Activated naive CD4-positive, alpha-beta T cell treated with anti-CD3 and anti-CD28 coated beads for 36 hours (primary cell): ENCODE results near the gene ETS2. TPM values are rescaled to one million over a fixed set of nuclear protein-coding genes. Genes with fewer than 3 reads are reported as not detected.

Experiments
- CTCF ChIA-PET: fragments of 350-600 bp; sonication (Branson Sonifier 250); formaldehyde crosslinking; loops from one replicate; lab custom pipeline; 2021; ENCODE audit warnings: antibody characterized with exemption; lab: Charles Lee
- DNase-seq: peaks from one replicate; pipeline ENCODE4 v3.0.0-alpha.2; 2020
- H3K27ac Mint-ChIP-seq: one replicate; pipeline ENCODE4 v1.8.0; 2021; ENCODE audit warnings: mild to moderate bottlenecking, mixed read lengths
- H3K27me3 Mint-ChIP-seq: one replicate; pipeline ENCODE4 v1.8.0; 2021; ENCODE audit warnings: low read depth, mixed read lengths
- H3K36me3 Mint-ChIP-seq: one replicate; pipeline ENCODE4 v1.8.0; 2021; ENCODE audit warnings: low read depth, mixed read lengths
- H3K4me1 Mint-ChIP-seq: one replicate; pipeline ENCODE4 v1.8.0; 2021; ENCODE audit warnings: low read depth, mixed read lengths
- H3K4me3 Mint-ChIP-seq: one replicate; pipeline ENCODE4 v1.8.0; 2021; ENCODE audit warnings: mild to moderate bottlenecking, moderate library complexity, mixed read lengths
- H3K9me3 Mint-ChIP-seq: one replicate; pipeline ENCODE4 v1.8.0; 2021; ENCODE audit warnings: mixed read lengths
- intact Hi-C: fragments of 100-400 bp; cut with micrococcal nuclease; formaldehyde crosslinking; loops from one replicate; pipeline ENCODE4 v1.15.1; 2023
- total RNA-seq, 2 experiments: library from RNA; stranded (reverse); gene quantifications; one replicate each; pipeline ENCODE4 v1.2.3, GENCODE V29; 2021

The ETS2 gene
- total RNA-seq, 2 experiments from 2014 or later, result 22.4 to 25.6 TPM

GRCh38 chr21:38863843-38864363 is 58.2 kb downstream of the ETS2 start:
- DNase-seq, result no peak
- Mint-ChIP-seq H3K27ac (no peak overlapping the region), H3K4me1 (no peaks in the 10 kb centered on the region), H3K27me3 (peaks cover 10% of the 10 kb centered on the region), H3K9me3 (no peaks in the 10 kb centered on the region), H3K4me3 (no peak overlapping the region), H3K36me3 (no peaks in the 10 kb centered on the region)
- CTCF ChIA-PET, result no interaction called here
- intact Hi-C loops, result no loop called here

GRCh38 chr21:38864964-38865363 is 59.2 kb downstream of the ETS2 start:
- Mint-ChIP-seq H3K9me3 (no peaks in the 10 kb centered on the region), H3K4me1 (no peaks in the 10 kb centered on the region), H3K27ac (no peak overlapping the region), H3K4me3 (no peak overlapping the region), H3K36me3 (no peaks in the 10 kb centered on the region), H3K27me3 (peaks cover 13% of the 10 kb centered on the region)
- CTCF ChIA-PET, result interaction anchor here (0.7 kb wide), 1 partner anchor 273 kb away, joined by 3 read pairs; no protein-coding TSS in a partner anchor
- DNase-seq, result no peak
- intact Hi-C loops, result no loop called here

GRCh38 chr21:38869196-38869595 is 63.5 kb downstream of the ETS2 start:
- Mint-ChIP-seq H3K9me3 (no peaks in the 10 kb centered on the region), H3K4me1 (no peaks in the 10 kb centered on the region), H3K27ac (no peak overlapping the region), H3K27me3 (peaks cover 14% of the 10 kb centered on the region), H3K36me3 (no peaks in the 10 kb centered on the region), H3K4me3 (no peak overlapping the region)
- CTCF ChIA-PET, result no interaction called here
- no peak for DNase-seq
- intact Hi-C loops, result no loop called here

- Mint-ChIP-seq H3K4me1 (no peaks in the 10 kb centered on the region), H3K27me3 (peaks cover 14% of the 10 kb centered on the region), H3K9me3 (no peaks in the 10 kb centered on the region)
These were observed 64.2 kb downstream of the ETS2 start for GRCh38 chr21:38869946-38870345.

More at GRCh38 chr21:38869946-38870345, 64.2 kb downstream of the ETS2 start:
- no peaks in the 10 kb centered on the region for H3K36me3 Mint-ChIP-seq
- CTCF ChIA-PET, result interaction anchor here (0.6 to 1.0 kb wide), 2 partner anchors 9 to 291 kb away, joined by 3 read pairs; no protein-coding TSS in a partner anchor
- intact Hi-C loops, result no loop called here
- H3K4me3 Mint-ChIP-seq, result no peak overlapping the region
- no peak for DNase-seq
- H3K27ac Mint-ChIP-seq, result no peak overlapping the region
